Fibroblast of lung (primary cell): ENCODE measurements around the gene IGFBP6.
"Not testable (repeated sequence)": the region's sequence is repeated elsewhere in the genome, so short reads cannot be mapped to it uniquely, and the experiment has no call there.

Experiments
- CTCF ChIP-seq, 2 donors: IDR thresholded peaks in 1 of 2; conservative IDR thresholded peaks in 1 of 2; 1 replicate in 1 of 2; 2 replicates in 1 of 2; pipeline ENCODE4 v1.5.1; 2011 to 2012; ENCODE audit warnings: low read length in 2 of 2, control low read depth in 1 of 2, inconsistent platforms in 1 of 2, low read depth in 1 of 2, mild to moderate bottlenecking in 1 of 2
- EZH2 ChIP-seq: IDR thresholded peaks from 2 replicates; pipeline ENCODE4 v1.5.1; 2012; ENCODE audit warnings: low read length, control low read depth, mild to moderate bottlenecking; ENCODE audit errors: missing control alignments

GRCh38 chr12:53094796-53095595 lies 2.5 kb upstream of the IGFBP6 start:
- not testable (repeated sequence) for TF ChIP-seq EZH2; CTCF (conservative IDR thresholded peaks at IDR 0.05 in 1 of 2, IDR thresholded peaks at IDR 0.05 in 1 of 2; ENCODE audit: low read depth in 1 of 2, low read length in 2 of 2)
